HG03045 (cell line): Measurements from ENCODE around the gene RPL21.
"Not testable (repeated sequence)": the region's sequence is repeated elsewhere in the genome, so short reads cannot be mapped to it uniquely, and the experiment has no call there.

ENCODE experiments used
- ATAC-seq: cut with Tn5 transposase; IDR thresholded peaks from one replicate; pipeline ENCODE4 v1.9.1; 2021; ENCODE audit warnings: mild to moderate bottlenecking, moderate library complexity; ENCODE audit not compliant: unreplicated experiment

Gene RPL21

GRCh38 chr13:27251166-27252091 lies at the start of gene RPL21:
TSS of gene RPL21 (plus strand) at chr13:27251558. CDS start at chr13:27253777, 2,219 bp downstream.
- peak; percentile 97 for ATAC-seq

DNA sequence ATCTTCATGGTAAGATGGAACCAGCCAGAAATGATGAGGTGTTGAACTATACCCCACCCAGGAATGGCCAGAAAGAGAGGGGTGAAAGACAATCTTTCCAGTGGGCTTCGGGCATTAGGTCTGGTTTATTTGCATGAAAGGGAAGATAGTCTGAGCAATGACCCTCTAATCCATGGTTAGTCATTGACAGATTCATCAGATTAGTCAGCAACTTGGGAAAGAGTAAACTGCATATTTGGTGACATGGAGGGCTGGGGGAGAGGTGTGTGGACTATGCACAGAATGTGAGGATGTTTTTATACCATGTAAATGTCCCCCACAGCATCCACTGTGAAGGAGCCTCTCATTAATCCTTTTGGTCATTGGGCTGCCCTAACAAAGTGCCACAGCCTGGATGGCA lies 49.7 kb upstream of the RPL21 start:
- no peak for ATAC-seq

DNA sequence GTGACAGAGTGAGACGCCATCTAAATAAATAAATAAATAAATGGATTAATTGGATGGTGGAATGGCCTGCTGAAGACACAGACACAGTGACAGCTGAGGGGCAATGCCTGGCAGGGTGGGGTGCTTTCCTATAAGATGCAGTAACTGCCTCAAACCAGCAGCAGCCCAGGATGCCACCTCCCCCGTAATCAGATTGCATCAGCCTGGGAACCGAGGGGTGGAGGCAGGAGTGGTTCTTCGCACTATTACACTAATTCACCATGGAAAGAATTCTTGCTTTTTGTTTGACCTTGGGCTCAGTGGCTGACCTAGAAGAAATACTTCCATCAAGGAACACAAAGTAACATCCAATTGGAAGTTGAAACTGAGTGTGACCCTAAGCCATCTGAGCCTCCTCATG lies 48.2 kb upstream of the RPL21 start:
- no peak for ATAC-seq

- ATAC-seq = no peak
These were observed 47.5 kb upstream of the RPL21 start for GRCh38 chr13:27203854-27204253.

GRCh38 chr13:27208514-27208913 lies 42.8 kb upstream of the RPL21 start:
- no peak for ATAC-seq

DNA sequence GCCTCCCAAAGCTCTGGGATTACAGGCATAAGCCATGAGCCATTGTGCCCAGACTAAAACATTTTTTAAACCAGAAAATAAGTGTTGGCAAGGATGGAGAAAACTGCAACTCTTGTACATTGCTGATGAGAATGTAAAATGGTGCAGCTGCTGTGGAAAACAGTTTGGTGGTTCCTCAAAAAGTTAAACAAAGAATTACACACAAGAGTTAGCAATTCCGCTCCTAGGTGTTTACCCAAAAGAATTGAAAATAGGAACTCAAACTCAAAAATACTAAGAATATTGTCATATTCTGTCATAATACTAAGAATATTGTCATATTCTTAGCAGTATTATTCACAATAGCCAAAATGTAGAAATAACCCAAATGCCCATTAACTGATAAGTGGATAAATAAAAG lies 40.1 kb upstream of the RPL21 start:
- ATAC-seq = no peak

DNA sequence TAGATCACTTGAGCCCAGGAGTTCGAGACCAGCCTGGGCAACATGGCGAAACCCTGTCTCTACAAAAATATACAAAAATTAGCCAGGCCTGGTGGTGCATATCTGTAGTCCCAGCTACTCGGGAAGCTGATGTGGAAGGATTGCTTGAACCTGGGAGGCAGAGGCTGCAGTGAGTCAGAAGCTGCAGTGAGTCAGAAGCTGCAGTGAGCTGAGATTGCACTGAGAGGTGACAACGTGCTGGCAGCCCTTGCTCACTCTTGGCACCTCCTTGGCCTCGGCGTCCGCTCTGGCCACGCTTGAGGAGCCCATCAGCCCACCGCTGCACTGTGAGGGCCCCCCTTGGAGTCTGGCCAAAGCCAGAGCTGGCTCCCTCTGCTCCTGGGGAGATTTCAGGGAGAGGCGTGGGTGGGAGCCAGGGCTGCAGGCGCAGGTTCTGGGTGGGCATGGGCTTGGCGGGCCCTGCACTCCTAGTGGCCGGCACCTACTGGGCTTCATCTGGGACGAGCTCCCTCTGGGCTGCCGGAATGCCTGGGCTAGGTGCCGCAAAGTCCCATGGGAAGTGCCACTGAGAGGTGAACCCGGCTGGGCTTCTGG lies 39.5 kb upstream of the RPL21 start:
- ATAC-seq = no peak

DNA sequence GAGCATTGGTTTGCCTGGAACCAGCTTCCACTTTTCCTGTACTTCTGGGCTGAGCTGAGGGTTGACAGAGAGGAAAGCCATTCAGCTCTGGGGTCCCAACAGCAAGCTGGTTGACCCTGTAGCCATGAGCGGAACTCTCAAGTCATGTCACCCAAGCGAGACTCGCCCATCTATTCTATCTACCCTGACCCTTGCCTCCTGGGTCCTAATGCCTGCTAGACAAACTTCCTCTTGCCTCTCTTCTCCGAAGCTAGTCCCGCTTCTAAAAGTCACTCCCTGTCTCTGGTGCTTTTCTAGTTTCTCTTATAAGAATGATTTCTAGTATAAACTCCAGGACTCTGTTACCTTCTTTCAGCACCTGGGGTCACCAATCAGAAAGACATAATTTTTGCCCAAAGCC lies 38.0 kb upstream of the RPL21 start:
- ATAC-seq = not testable (repeated sequence)

- ATAC-seq = not testable (repeated sequence)
These were observed 33.6 kb upstream of the RPL21 start for GRCh38 chr13:27217791-27218190.

DNA sequence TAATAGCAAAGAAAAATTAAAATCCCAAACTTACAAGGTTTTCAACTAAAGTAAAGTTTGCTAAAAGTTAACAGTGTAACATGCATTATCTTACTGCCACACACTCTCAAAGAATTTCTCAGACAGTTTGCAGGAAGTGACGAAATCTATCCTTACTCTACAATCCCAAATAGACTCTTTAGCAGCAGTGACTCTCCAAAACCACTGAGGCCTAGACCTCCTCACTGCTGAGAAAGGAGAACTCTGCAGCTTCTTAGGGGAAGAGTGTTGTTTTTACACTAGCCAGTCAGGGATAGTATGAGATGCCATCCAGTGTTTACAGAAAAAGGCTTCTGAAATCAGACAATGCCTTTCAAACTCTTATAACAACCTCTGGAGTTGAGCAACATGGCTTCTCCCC lies 32.5 kb upstream of the RPL21 start:
- ATAC-seq = not testable (repeated sequence)

GRCh38 chr13:27219611-27220010 lies 31.7 kb upstream of the RPL21 start:
- no peak for ATAC-seq

DNA sequence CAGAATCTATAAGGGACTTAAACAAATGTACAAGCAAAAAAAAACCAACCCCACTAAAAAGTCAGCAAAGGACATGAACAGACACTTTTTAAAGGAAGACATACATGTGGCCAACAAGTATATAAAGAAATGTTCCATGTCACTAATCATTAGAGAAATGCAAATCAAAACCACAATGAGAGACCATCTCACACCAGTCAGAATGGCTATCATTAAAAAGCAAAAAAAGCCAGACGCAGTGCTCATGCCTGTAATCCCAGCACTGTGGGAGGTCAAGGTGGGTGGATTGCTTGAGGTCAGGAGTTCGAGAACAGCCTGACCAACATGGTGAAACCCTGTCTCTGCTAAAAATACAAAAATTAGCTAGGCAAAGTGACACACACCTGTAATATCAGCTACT lies 29.3 kb upstream of the RPL21 start:
- ATAC-seq = not testable (repeated sequence)

- no peak for ATAC-seq
These were observed 24.4 kb upstream of the RPL21 start for GRCh38 chr13:27226991-27227390.

DNA sequence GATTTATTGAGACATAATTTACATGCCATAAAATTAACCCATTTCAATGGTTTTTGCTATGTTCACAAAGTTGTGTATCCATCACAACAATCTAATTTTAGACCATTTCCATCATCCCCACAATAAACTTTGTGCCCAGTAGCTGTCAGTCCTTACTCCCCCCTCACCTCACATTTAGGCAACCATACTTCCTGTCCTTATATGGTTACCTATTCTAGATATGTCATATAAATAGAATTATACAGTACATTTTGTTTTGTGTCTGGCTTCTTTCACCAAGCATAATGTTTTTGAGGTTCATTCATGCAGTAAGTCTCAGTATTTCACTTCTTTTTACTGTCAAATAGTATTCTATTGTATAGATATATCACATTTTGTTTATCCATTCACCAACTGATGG lies 23.2 kb upstream of the RPL21 start:
- no peak for ATAC-seq

DNA sequence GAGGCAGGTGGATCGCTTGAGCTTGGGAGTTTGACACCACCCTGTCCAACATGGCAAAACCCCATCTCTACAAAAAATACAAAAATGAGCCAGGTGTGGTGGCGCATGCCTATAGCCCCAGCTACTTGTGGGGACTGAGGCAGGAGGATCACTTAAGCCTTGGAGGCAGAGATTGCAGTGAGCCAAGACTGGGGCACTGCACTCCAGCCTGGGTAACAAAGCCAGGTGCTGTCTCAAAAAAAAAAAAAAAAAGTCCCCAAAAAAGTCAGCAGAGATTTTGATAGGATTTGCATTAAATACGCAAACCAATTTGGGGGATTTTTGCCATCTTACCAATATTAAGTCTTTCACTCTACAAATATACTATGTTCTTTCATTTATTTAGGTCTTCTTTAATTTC lies 21.7 kb upstream of the RPL21 start:
- no peak for ATAC-seq

DNA sequence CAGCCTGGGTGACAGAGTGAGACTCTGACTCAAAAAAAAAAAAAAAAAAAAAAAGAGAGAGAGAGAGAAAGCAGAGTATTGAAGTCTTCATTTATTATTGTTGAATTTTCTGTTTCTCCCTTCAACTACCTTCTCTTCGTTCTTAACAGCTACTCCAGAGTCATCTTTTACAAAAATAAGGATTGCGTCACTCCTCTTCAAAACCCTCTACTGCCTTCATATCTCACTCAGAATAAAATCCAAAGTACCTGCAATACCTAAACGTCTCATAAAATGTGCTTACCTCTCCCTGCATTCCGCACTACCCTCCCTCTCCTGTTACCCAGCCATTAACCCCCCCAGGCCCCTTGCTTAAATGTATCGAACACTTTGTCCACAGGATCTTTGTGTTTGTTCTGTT lies 17.4 kb upstream of the RPL21 start:
- ATAC-seq = no peak

- no peak for ATAC-seq
These were observed 14.9 kb upstream of the RPL21 start for GRCh38 chr13:27236478-27236877.

DNA sequence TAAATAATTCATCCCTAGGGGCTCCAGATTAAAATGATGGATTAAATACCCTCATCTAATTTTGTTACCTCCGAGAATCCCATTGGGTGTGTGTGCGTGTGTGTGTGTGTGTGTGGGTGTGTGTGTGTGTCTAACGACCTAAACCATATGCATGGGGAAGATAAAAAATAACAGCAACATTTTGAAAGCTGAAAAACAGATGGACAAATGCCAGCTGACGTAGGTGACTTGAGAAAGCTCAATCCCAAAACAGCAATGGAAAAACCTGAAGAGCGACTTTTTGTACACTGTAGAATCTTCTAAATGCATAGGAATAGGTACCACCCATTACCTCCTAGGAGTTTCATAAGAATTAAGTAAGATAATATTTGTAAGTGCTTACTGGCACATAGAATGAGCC lies 8.7 kb upstream of the RPL21 start:
- ATAC-seq = no peak

GRCh38 chr13:27245610-27246009 lies 5.7 kb upstream of the RPL21 start:
- ATAC-seq = no peak

DNA sequence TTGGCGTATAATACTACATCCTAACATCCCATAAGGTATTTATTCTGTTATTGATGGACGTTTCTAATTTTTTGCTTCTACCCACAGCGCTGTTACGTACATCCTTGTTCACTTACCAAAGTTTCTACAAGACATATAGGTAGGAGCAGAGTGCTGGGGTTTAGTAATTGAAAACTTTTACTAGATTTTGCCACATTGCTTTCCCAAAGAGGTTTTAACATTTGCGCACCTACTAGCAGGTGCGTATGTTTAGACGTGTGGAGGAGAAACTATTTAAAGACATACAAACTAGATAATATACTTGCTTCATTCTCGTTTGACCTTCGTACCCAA lies 559 bp upstream of the RPL21 start:
- ATAC-seq = no peak

DNA sequence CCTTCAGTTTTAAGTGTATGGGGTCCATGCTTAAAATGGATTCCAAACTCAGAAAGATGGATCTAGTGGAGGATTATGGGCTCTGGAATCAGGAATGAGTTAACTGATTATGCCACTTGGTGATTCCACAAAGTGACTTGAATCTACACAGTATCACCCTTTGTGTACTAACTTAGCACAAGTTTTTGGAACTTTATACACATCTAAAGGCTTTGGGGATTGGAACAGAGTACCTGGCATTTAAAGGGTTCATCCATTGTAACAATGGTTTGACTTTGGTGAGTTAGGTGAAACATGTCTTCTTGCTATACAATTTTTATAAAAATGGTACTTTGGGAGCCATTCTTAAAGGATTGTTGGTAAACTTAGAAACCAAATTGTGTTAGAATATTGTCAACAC lies 1.1 kb downstream of the RPL21 start:
- ATAC-seq = no peak

- ATAC-seq = no peak
These were observed 5.8 kb downstream of the RPL21 start for GRCh38 chr13:27257233-27257568.
